Fibroblast of mammary gland (primary cell): ENCODE measurements around the gene TGFB1I1.
A peak's percentile ranks its signal among the peaks of the same experiment; 100 is the strongest.

ENCODE experiments used
- DNase-seq: peaks from one replicate; pipeline ENCODE4 v3.0.0-alpha.2; 2010; ENCODE audit warnings: low read depth
- H3K4me3 ChIP-seq: 2 replicates; pipeline ENCODE4 v1.5.1; 2011; ENCODE audit warnings: low read depth, mild to moderate bottlenecking, low read length, moderate library complexity; ENCODE audit not compliant: control insufficient read depth
- TF ChIP-seq, protein P1 (sequence below): conservative IDR thresholded peaks from 2 replicates; pipeline ENCODE4 v1.5.1; 2011; ENCODE audit warnings: low read depth, low read length, inconsistent platforms; ENCODE audit not compliant: control insufficient read depth, insufficient read depth

The TGFB1I1 gene

DNA sequence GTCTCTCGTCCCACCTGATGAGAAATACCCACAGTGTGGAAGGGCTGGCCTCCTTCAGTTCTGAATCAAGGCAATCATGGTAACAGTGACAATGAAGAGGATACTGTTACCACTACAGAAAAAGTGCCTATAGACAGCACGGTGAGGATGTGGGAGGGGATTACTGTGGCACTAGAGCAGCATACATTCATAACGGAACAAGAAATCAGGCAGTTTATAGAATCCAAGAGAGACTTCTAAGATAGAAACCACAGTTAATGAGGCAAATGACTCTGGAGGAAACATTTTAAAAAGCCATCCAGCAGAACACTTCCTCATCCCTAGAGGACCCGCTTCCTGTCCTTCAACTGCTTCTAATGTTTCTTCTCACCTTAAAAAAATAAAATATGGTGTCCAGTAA, 33.5 kb downstream of the TGFB1I1 start:
- no peak for DNase-seq

DNA sequence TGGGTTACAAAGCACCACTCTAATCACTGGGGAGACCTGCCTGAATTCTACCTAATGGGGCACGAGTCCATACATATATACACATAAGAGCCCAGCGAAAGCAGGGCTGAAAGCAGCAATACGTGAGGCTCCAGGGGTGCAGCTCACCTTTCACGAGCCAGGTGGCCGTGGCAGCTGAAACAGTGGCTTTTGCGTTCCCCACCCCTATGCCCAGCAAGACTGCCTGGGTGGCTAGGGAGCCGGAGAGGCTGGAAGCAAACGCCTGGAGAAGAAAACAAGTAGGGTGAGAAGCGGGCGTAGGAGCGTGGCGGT, 35.6 kb downstream of the TGFB1I1 start:
- DNase-seq = no peak
- peak overlapping the region; percentile 94 for H3K4me3 ChIP-seq
- TF ChIP-seq, protein P1, sequence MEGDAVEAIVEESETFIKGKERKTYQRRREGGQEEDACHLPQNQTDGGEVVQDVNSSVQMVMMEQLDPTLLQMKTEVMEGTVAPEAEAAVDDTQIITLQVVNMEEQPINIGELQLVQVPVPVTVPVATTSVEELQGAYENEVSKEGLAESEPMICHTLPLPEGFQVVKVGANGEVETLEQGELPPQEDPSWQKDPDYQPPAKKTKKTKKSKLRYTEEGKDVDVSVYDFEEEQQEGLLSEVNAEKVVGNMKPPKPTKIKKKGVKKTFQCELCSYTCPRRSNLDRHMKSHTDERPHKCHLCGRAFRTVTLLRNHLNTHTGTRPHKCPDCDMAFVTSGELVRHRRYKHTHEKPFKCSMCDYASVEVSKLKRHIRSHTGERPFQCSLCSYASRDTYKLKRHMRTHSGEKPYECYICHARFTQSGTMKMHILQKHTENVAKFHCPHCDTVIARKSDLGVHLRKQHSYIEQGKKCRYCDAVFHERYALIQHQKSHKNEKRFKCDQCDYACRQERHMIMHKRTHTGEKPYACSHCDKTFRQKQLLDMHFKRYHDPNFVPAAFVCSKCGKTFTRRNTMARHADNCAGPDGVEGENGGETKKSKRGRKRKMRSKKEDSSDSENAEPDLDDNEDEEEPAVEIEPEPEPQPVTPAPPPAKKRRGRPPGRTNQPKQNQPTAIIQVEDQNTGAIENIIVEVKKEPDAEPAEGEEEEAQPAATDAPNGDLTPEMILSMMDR = no peak

More for the DNA sequence above, 33.5 kb downstream of the TGFB1I1 start:
- TF ChIP-seq, protein P1 = no peak
- H3K4me3 ChIP-seq = no peak overlapping the region

DNA sequence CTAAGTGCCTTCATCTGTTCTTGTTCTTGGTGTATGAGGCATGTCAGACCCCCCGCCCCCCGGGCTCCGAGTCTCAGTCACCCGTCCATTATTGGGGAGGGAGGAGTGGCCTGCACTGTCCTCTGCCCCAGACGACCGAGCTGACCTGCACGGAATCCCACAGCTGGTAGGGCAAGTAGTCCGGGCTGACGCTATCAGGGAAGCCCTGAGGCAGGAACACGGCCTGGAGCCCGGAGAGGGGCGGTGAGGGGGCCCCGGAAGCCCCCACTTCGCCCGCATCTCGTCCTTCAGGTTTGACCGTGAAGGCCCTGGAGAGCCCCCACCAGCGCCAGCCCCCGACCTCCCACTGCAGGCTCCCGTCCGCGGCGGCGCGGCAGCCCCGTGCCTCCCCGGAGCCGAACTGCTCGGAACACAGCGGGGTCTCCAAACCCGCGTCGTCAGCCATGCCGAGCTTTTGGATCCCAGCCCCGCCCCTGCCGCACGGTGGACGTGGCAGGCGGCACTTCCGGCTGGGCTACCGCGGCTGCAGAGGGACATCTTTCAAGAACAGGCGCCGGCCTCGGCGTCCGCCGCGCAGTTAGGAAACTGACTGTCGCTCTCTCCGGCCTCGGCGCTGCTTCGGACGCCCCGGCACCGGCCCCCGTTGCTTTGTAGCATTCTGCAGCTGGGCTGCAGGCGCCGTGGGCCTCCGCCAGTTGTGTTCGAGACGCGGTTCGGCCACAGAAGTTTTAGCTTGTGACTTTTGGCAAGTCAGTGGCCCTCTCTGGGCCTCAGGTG, 36.2 kb downstream of the TGFB1I1 start, which contains the start of gene RUSF1:
RUSF1 (minus strand) TSS at position 463 of the 777 bp plus-strand sequence; CDS start at position 445, 18 bp downstream.
- TF ChIP-seq, protein P1 = no peak
- H3K4me3 ChIP-seq = peak within 1 kb of the TSS; percentile 94
- DNase-seq = peak; percentile 82

DNA sequence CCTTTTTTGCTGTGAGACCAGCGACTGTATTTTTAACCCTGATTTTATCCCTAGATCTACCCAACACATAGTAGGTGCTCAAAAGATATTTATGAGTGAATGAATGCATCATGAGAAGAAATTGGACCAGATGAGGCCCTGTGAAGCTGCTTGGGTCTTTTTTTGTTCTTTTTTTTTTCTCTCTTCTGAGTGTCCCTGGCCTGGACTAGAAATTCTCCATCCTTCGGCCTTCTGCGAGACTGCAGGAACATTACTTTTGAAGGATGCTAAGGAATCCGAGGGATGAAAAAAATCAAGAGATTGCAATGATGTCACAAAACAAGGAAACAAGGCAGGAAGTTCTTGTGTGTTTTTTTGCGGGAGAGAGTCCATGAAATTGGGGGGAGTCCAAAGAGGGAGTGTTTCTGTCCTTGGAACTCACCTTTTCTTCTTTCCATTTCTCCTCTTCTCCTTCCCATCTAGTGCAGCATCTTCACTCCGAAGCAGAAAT, 36.8 kb downstream of the TGFB1I1 start:
- H3K4me3 ChIP-seq = peak overlapping the region; percentile 94
- peak; percentile 60 for DNase-seq
- TF ChIP-seq, protein P1 = no peak

DNA sequence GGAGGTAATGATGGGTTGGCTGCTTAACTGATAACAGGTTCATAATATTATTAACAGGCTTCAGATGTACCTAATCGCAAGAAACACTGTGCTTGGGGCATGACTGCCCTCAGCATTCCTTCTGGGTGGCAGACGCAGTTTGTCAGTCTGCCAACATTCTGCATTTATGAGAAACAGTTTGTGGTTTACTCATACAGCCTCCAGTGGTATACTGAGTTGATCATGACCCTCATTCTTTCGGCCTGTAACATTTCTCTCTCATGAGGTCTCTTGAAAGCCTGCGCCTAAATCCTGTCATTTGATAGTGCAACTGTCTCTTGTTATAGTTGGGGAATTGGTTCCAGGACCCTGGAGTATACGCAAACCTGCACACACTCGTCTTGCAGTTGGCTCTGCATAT, 41.2 kb downstream of the TGFB1I1 start:
- peak; percentile 49 for DNase-seq
- no peak overlapping the region for H3K4me3 ChIP-seq
- TF ChIP-seq, protein P1 = no peak

DNA sequence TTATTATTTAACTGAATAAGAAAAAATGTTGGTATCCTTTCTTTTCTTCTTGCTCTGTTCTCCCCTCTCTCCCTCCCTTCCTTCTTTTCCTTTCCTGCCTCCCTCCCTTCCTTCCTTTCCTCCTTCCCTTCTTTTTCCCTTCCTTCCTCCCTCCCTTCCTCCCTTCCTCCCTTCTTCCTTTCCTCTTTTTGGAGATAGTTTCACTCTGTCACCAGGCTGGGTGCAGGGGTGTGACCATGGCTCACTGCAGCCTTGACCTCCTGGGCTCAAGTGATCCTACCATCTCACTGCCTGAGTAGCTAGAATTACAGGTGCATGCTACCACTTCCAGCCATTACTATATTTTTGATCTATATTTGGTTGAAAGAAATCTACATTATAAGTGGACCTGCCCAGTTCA, 41.9 kb downstream of the TGFB1I1 start:
- no peak for DNase-seq
- TF ChIP-seq, protein P1 = no peak
- no peak overlapping the region for H3K4me3 ChIP-seq
